Activated B cell treated with CpG ODN at 0.5 μM for 24 hours (primary cell): ENCODE data around the gene STEEP1. TPM values are rescaled to one million over a fixed set of nuclear protein-coding genes. Genes with fewer than 3 reads are reported as not detected.
A peak's percentile ranks its signal among the peaks of the same experiment; 100 is the strongest.

ENCODE experiments used
- ATAC-seq: fragments of 200-7000 bp; cut with Tn5 transposase; one replicate; pipeline ENCODE4 v1.10.0; 2021; ENCODE audit warnings: low read depth, mild to moderate bottlenecking, moderate library complexity
- CTCF ChIA-PET: fragments of 350-600 bp; sonication (Branson Sonifier 250); formaldehyde crosslinking; loops from one replicate; lab custom pipeline; 2021; ENCODE audit warnings: antibody characterized with exemption; lab: Charles Lee
- POLR2A ChIA-PET: fragments of 350-600 bp; sonication (Branson Sonifier 250); formaldehyde crosslinking; loops from one replicate; lab custom pipeline; 2021; ENCODE audit warnings: antibody characterized with exemption; lab: Charles Lee
- DNase-seq: peaks from one replicate; pipeline ENCODE4 v3.0.0; 2022
- H3K27ac Mint-ChIP-seq: one replicate; pipeline ENCODE4 v1.8.0; 2020; ENCODE audit warnings: mixed read lengths
- H3K27me3 Mint-ChIP-seq: one replicate; pipeline ENCODE4 v1.8.0; 2021; ENCODE audit warnings: mixed read lengths
- H3K36me3 Mint-ChIP-seq: one replicate; pipeline ENCODE4 v1.8.0; 2021; ENCODE audit warnings: low read depth, mixed read lengths
- H3K4me1 Mint-ChIP-seq: one replicate; pipeline ENCODE4 v1.8.0; 2021; ENCODE audit warnings: mixed read lengths
- H3K4me3 Mint-ChIP-seq: one replicate; pipeline ENCODE4 v1.8.0; 2020; ENCODE audit warnings: mild to moderate bottlenecking, mixed read lengths
- H3K9me3 Mint-ChIP-seq: one replicate; pipeline ENCODE4 v1.8.0; 2020; ENCODE audit warnings: mixed read lengths
- intact Hi-C: fragments of 100-400 bp; cut with micrococcal nuclease; formaldehyde crosslinking; loops from one replicate; pipeline ENCODE4 v1.15.1; 2024
- total RNA-seq: library from RNA; stranded (reverse); gene quantifications from 2 replicates; pipeline ENCODE4 v1.2.3, GENCODE V29; 2022
- TF ChIP-seq, protein P1 (sequence below): fragments of 200-600 bp; IDR thresholded peaks from one replicate; pipeline ENCODE4 v1.8.0; 2022; ENCODE audit warnings: antibody characterized with exemption, mild to moderate bottlenecking

The STEEP1 gene
- total RNA-seq, 1 donor from 2014 or later, result 32.0 TPM

DNA sequence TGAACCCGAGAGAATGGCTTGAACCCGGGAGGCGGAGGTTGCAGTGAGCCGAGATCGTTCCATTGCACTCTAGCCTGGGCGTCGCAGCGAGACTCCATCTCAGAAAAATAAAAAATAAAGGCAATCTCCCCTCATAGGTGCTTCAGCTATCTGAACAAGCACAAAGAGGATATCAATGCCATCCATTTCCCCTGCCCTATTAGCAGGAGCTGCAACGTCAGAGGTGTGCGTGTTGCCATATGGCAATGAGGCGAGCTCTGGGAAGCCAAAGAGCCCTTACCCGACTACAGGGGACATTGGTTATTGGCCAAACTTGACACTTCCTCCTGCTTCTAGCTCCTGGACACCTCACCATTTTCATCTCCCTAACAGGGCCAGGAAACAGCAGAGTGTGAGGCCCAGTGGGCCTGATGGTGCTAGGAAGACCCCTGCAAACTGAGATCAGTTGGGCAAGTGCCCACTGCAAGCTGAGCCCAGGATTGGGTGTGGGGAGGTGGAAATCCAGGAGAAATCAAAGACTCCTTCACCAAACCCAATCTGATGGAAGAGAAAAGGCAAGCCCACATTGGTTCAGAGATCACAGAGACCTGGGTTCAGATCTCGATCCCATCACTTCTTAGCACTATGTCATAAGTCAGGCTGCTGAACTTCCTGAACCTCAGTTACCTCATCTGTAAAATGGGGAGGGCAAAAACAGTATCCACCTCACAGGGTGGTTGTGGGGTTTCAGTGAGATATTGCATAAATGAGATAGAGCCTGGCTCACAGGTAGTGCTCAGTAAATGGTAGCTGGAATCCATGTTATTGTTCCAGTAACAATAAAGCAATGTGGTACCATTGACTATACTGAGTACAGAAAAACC, 75.8 kb downstream of the STEEP1 start:
- H3K36me3 Mint-ChIP-seq, result no peaks in the 10 kb centered on the region
- CTCF ChIA-PET, result interaction anchor here (0.6 to 2.3 kb wide), 4 partner anchors 9 to 23 kb away, joined by 3 to 8 read pairs (median 4); no protein-coding TSS in a partner anchor
- intact Hi-C loops, result loop anchor here (2.0 kb wide), 1 partner anchor 23 kb away; no protein-coding TSS in a partner anchor

DNA sequence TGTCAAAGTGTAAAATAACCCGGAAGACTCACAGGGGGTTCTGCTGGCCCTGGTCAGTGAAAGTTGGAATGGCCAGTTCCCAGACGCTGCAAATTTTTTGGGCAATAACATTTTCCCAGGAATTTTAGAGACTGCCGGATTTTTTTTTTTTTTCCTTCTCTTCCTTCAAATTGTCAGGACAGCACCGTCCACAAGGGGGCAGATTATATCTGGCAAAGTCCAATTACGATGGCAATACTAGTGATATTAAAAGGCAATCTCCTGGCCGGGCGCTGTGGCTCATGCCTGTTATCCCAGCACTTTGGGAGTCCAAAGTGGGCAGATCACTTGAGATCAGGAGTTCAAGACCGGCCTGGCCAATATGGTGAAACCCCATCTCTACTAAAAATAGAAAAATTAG, 76.5 kb downstream of the STEEP1 start:
- intact Hi-C loops, result loop anchor here (2.0 kb wide), 1 partner anchor 24 kb away; no protein-coding TSS in a partner anchor
- H3K36me3 Mint-ChIP-seq, result no peaks in the 10 kb centered on the region
- TF ChIP-seq, protein P1, sequence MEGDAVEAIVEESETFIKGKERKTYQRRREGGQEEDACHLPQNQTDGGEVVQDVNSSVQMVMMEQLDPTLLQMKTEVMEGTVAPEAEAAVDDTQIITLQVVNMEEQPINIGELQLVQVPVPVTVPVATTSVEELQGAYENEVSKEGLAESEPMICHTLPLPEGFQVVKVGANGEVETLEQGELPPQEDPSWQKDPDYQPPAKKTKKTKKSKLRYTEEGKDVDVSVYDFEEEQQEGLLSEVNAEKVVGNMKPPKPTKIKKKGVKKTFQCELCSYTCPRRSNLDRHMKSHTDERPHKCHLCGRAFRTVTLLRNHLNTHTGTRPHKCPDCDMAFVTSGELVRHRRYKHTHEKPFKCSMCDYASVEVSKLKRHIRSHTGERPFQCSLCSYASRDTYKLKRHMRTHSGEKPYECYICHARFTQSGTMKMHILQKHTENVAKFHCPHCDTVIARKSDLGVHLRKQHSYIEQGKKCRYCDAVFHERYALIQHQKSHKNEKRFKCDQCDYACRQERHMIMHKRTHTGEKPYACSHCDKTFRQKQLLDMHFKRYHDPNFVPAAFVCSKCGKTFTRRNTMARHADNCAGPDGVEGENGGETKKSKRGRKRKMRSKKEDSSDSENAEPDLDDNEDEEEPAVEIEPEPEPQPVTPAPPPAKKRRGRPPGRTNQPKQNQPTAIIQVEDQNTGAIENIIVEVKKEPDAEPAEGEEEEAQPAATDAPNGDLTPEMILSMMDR, result no peak
- ChIA-PET CTCF (interaction anchor here (0.6 to 2.3 kb wide), 6 partner anchors 10 to 121 kb away, joined by 3 to 8 read pairs (median 3); no protein-coding TSS in a partner anchor), POLR2A (interaction anchor here (0.6 kb wide), 1 partner anchor 133 kb away, joined by 5 read pairs; no protein-coding TSS in a partner anchor)
- DNase-seq (no peak), ATAC-seq (peak; percentile 37)
- H3K27me3 Mint-ChIP-seq, result no peaks in the 10 kb centered on the region
- no peak overlapping the region for H3K4me3 Mint-ChIP-seq
- no peak overlapping the region for H3K27ac Mint-ChIP-seq
- peaks cover 2% of the 10 kb centered on the region for H3K4me1 Mint-ChIP-seq
- H3K9me3 Mint-ChIP-seq, result no peaks in the 10 kb centered on the region

More for the DNA sequence above, 75.8 kb downstream of the STEEP1 start:
- H3K27me3 Mint-ChIP-seq, result no peaks in the 10 kb centered on the region
- no peaks in the 10 kb centered on the region for H3K9me3 Mint-ChIP-seq
- TF ChIP-seq, protein P1, result no peak
- DNase-seq (no peak), ATAC-seq (no peak)
- POLR2A ChIA-PET, result interaction anchor here (0.6 kb wide), 1 partner anchor 132 kb away, joined by 5 read pairs; no protein-coding TSS in a partner anchor
- no peak overlapping the region for H3K4me3 Mint-ChIP-seq
- H3K27ac Mint-ChIP-seq, result no peak overlapping the region
- peaks cover 2% of the 10 kb centered on the region for H3K4me1 Mint-ChIP-seq

Other genes starting within 250 kb of the STEEP1 start
- gene SLC25A43, start 166.1 kb downstream of the STEEP1 start, total RNA-seq, result 11.0 and 11.9 TPM in 2 replicates
- gene SLC25A5, start 97.0 kb downstream of the STEEP1 start, total RNA-seq, result 300 and 321 TPM in 2 replicates
- gene UBE2A, start 9.2 kb upstream of the STEEP1 start, total RNA-seq, result 65.9 and 73.5 TPM in 2 replicates
- 21.5 and 22.6 TPM in 2 replicates for gene NKRF, start 41.0 kb upstream of the STEEP1 start, total RNA-seq
- 330 and 338 TPM in 2 replicates for gene SEPTIN6, start 127.8 kb upstream of the STEEP1 start, total RNA-seq
- 9.7 and 9.9 TPM in 2 replicates for gene SOWAHD, start 193.2 kb upstream of the STEEP1 start, total RNA-seq
- 3,684 and 4,270 TPM in 2 replicates for gene RPL39, start 226.2 kb upstream of the STEEP1 start, total RNA-seq